MCF 10A (cell line): ENCODE results near the gene AGAP1. TPM values are rescaled to one million over a fixed set of nuclear protein-coding genes. Genes with fewer than 3 reads are reported as not detected.

Experiments
- BruUV-seq: library from RNA; stranded (reverse); fragments of 400-500 nt; replicated peaks from 2 replicates; lab custom pipeline; 2021; lab: Mats Ljungman, UMichigan
- CTCF ChIA-PET: fragments of 300-600 bp; sonication (Branson Sonifier 250); formaldehyde crosslinking; extraction: SDS; loops from one replicate; lab custom pipeline; 2021; ENCODE audit warnings: antibody characterized with exemption, inconsistent platforms; lab: Yijun Ruan, JAX
- POLR2A ChIA-PET: fragments of 300-600, 350-650 bp; sonication (Branson Sonifier 250); formaldehyde crosslinking; extraction: SDS; loops from one replicate; lab custom pipeline; 2020; ENCODE audit warnings: antibody characterized with exemption, inconsistent platforms; lab: Yijun Ruan, JAX
- DNase-seq: peaks from one replicate; pipeline ENCODE4 v3.0.0-alpha.2; 2018; ENCODE audit not compliant: unreplicated experiment
- H3K27ac Mint-ChIP-seq: one replicate; pipeline ENCODE4 v1.8.0; 2022; ENCODE audit warnings: mild to moderate bottlenecking, low read depth, mixed read lengths; ENCODE audit not compliant: unreplicated experiment
- H3K27me3 Mint-ChIP-seq: one replicate; pipeline ENCODE4 v1.8.0; 2022; ENCODE audit warnings: mixed read lengths; ENCODE audit not compliant: insufficient read depth, unreplicated experiment
- H3K36me3 Mint-ChIP-seq: one replicate; pipeline ENCODE4 v1.8.0; 2022; ENCODE audit warnings: mild to moderate bottlenecking, moderate library complexity, mixed read lengths; ENCODE audit not compliant: insufficient read depth, unreplicated experiment
- H3K4me1 Mint-ChIP-seq: one replicate; pipeline ENCODE4 v1.8.0; 2022; ENCODE audit warnings: mixed read lengths; ENCODE audit not compliant: insufficient read depth, unreplicated experiment
- H3K4me3 Mint-ChIP-seq: one replicate; pipeline ENCODE4 v1.8.0; 2022; ENCODE audit warnings: mild to moderate bottlenecking, moderate library complexity, mixed read lengths; ENCODE audit not compliant: unreplicated experiment
- H3K9me3 Mint-ChIP-seq: one replicate; pipeline ENCODE4 v1.8.0; 2022; ENCODE audit warnings: mixed read lengths; ENCODE audit not compliant: unreplicated experiment
- CTCF ChIP-seq: fragments of 200-600 bp; IDR thresholded peaks from one replicate; pipeline ENCODE4 v1.8.0; 2022; ENCODE audit warnings: antibody characterized with exemption, mild to moderate bottlenecking; ENCODE audit not compliant: unreplicated experiment
- intact Hi-C: fragments of 100-400 bp; cut with micrococcal nuclease; formaldehyde crosslinking; loops from 2 replicates; pipeline ENCODE4 v1.14.1; 2022
- total RNA-seq: library from RNA; stranded (reverse); gene quantifications from 2 replicates; pipeline ENCODE4 v1.2.3, GENCODE V29; 2022

Gene AGAP1
- total RNA-seq, 1 experiment from 2014 or later: 41.3 TPM

- CTCF ChIA-PET: interaction anchor here (0.5 to 1.9 kb wide), 4 partner anchors 10 to 578 kb away, joined by 3 to 14 read pairs (median 5); no protein-coding TSS in a partner anchor
- Mint-ChIP-seq H3K27me3 (no peaks in the 10 kb centered on the region), H3K9me3 (no peaks in the 10 kb centered on the region)
Measured at GRCh38 chr2:235603659-235604058, 109.8 kb downstream of the AGAP1 start.

GRCh38 chr2:235605312-235606003 is 111.6 kb downstream of the AGAP1 start:
- Mint-ChIP-seq H3K4me1 (no peaks in the 10 kb centered on the region), H3K4me3 (no peak overlapping the region), H3K27ac (peak overlapping the region; percentile 59), H3K9me3 (no peaks in the 10 kb centered on the region), H3K27me3 (no peaks in the 10 kb centered on the region), H3K36me3 (no peaks in the 10 kb centered on the region)
- no peak for TF ChIP-seq CTCF
- CTCF ChIA-PET: interaction anchor here (0.6 to 1.9 kb wide), 4 partner anchors 10 to 1060 kb away, joined by 3 to 7 read pairs (median 4); no protein-coding TSS in a partner anchor
- POLR2A ChIA-PET: no interaction called here
- BruUV-seq: no TSS peak
- intact Hi-C loops: no loop called here
- DNase-seq: peak; percentile 76

More at GRCh38 chr2:235603659-235604058, 109.8 kb downstream of the AGAP1 start:
- Mint-ChIP-seq H3K4me3 (no peak overlapping the region), H3K27ac (no peak overlapping the region), H3K4me1 (no peaks in the 10 kb centered on the region), H3K36me3 (peaks cover 13% of the 10 kb centered on the region)
- TF ChIP-seq CTCF: no peak
- BruUV-seq: no TSS peak
- intact Hi-C loops: no loop called here
- POLR2A ChIA-PET: interaction anchor here (0.7 kb wide), 1 partner anchor 144 kb away, joined by 3 read pairs; no protein-coding TSS in a partner anchor
- DNase-seq: no peak

- intact Hi-C loops: no loop called here
- ChIA-PET CTCF (interaction anchor here (0.6 to 1.8 kb wide), 2 partner anchors 11 to 1061 kb away, joined by 3 to 5 read pairs; no protein-coding TSS in a partner anchor), POLR2A (no interaction called here)
- DNase-seq: no peak
- Mint-ChIP-seq H3K27me3 (no peaks in the 10 kb centered on the region), H3K36me3 (no peaks in the 10 kb centered on the region), H3K4me1 (no peaks in the 10 kb centered on the region), H3K4me3 (no peak overlapping the region), H3K9me3 (no peaks in the 10 kb centered on the region), H3K27ac (peak overlapping the region; percentile 59)
- no peak for TF ChIP-seq CTCF
- BruUV-seq: no TSS peak
Measured at GRCh38 chr2:235606004-235606715, 112.3 kb downstream of the AGAP1 start.
